ENCODE data around the gene PTH2. TPM values are rescaled to one million over a fixed set of nuclear protein-coding genes. Genes with fewer than 3 reads are reported as not detected.

Gene PTH2
- total RNA-seq, 1 donor from 2014 or later: not detected

GRCh38 chr19:49413348-49413747, 9.9 kb downstream of the PTH2 start:
- no peak overlapping the region for H3K27ac ChIP-seq
- no peaks in the 10 kb centered on the region for H3K4me1 ChIP-seq
- H3K4me3 ChIP-seq: no peak overlapping the region
- DNase-seq (ENCODE audit: low spot score in 2 of 2): no peak
- H3K27me3 ChIP-seq: peaks cover 5% of the 10 kb centered on the region
- intact Hi-C loops (cut with DNase I): no loop called here
- TF ChIP-seq CTCF (IDR thresholded peaks at IDR 0.05): no peak
- H3K9me3 ChIP-seq: no peaks in the 10 kb centered on the region
- H3K36me3 ChIP-seq: no peaks in the 10 kb centered on the region

GRCh38 chr19:49411681-49412326, 11.4 kb downstream of the PTH2 start:
- intact Hi-C loops (cut with DNase I): no loop called here
- TF ChIP-seq CTCF (IDR thresholded peaks at IDR 0.05): no peak
- DNase-seq (ENCODE audit: low spot score in 2 of 2): no peak
- no peaks in the 10 kb centered on the region for H3K27me3 ChIP-seq
- H3K27ac ChIP-seq: no peak overlapping the region
- no peaks in the 10 kb centered on the region for H3K4me1 ChIP-seq
- no peaks in the 10 kb centered on the region for H3K9me3 ChIP-seq
- no peaks in the 10 kb centered on the region for H3K36me3 ChIP-seq
- no peak overlapping the region for H3K4me3 ChIP-seq

GRCh38 chr19:49409441-49410029, 13.7 kb downstream of the PTH2 start:
- H3K27me3 ChIP-seq: no peaks in the 10 kb centered on the region
- DNase-seq (ENCODE audit: low spot score in 2 of 2): no peak
- no peaks in the 10 kb centered on the region for H3K36me3 ChIP-seq
- no peak for TF ChIP-seq CTCF (IDR thresholded peaks at IDR 0.05)
- H3K27ac ChIP-seq: no peak overlapping the region
- H3K4me3 ChIP-seq: no peak overlapping the region
- H3K4me1 ChIP-seq: no peaks in the 10 kb centered on the region
- intact Hi-C loops (cut with DNase I): no loop called here
- H3K9me3 ChIP-seq: no peaks in the 10 kb centered on the region

- TF ChIP-seq CTCF (IDR thresholded peaks at IDR 0.05): no peak
- DNase-seq (ENCODE audit: low spot score in 2 of 2): no peak
- H3K36me3 ChIP-seq: no peaks in the 10 kb centered on the region
- no peaks in the 10 kb centered on the region for H3K9me3 ChIP-seq
- no peaks in the 10 kb centered on the region for H3K4me1 ChIP-seq
- intact Hi-C loops (cut with DNase I): no loop called here
- no peaks in the 10 kb centered on the region for H3K27me3 ChIP-seq
- no peak overlapping the region for H3K27ac ChIP-seq
- H3K4me3 ChIP-seq: no peak overlapping the region
Observed at GRCh38 chr19:49408816-49409440, 14.3 kb downstream of the PTH2 start.

GRCh38 chr19:49407482-49408015, 15.7 kb downstream of the PTH2 start:
- Histone ChIP-seq H3K36me3 (no peaks in the 10 kb centered on the region), H3K27me3 (no peaks in the 10 kb centered on the region), H3K4me1 (no peaks in the 10 kb centered on the region), H3K27ac (no peak overlapping the region), H3K4me3 (no peak overlapping the region), H3K9me3 (no peaks in the 10 kb centered on the region)
- DNase-seq (ENCODE audit: low spot score in 2 of 2): no peak
- intact Hi-C loops (cut with DNase I): no loop called here
- no peak for TF ChIP-seq CTCF (IDR thresholded peaks at IDR 0.05)
